NCI-H1048 (cell line): ENCODE data around the gene BICRAL.
"Not testable (repeated sequence)": the region's sequence is repeated elsewhere in the genome, so short reads cannot be mapped to it uniquely, and the experiment has no call there.

Experiments used
- DNase-seq: peaks from one replicate; lab custom pipeline; 2025; lab: John Stamatoyannopoulos, UW

Gene BICRAL

DNA sequence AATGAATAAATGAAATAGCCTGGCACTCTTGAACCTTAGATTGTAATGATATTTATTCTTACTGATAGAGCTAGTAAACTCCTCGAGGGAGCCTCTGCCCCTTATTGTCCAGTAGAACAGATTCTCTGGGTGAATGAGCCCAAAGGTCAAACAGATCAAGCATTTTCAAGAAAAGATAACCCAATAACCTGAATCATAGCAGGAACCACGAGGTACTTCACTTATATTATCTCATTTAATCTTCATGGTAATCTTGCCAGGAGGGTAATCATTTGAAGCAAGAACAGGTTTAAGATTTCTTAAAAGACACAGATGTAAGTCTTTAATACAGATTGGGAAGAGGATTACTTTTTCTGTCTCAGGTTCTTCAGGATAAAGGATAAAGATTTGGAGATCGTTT lies 18.9 kb upstream of the BICRAL start:
- DNase-seq: no peak

DNA sequence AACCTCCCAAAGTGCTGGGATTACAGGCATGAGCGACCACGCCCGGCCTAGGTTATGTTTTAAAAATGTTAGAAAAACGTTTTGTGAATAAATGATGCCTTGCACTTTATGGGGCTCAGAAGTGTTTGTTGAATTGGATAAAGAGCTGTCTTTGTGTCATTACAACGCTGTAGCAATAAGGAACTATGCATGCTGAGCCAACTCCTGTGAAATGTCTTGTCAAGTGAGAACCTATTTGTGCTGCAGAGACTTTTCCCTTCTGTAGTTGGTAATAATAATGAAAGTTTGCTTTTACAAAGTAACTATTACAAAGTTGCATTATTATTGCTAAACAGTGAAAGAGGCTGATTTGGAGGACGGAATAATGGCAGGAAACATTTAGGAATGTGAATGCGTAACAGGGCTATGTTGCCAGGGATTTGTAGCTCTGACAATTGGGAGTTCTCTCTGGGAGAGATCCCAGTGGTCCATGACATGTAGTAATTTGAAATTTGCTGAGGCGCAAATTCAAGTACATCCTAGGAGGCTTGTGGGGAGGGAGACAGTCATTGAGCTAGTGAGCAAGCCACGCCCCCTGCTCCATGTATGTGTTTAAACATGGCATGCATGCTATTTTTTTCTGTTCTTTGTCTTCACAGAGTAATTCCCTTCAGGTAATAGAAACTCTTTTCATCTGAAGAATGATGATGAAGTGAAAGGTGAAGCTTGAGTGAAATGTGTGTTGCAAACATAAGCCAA lies 16.8 kb upstream of the BICRAL start:
- DNase-seq: no peak

DNA sequence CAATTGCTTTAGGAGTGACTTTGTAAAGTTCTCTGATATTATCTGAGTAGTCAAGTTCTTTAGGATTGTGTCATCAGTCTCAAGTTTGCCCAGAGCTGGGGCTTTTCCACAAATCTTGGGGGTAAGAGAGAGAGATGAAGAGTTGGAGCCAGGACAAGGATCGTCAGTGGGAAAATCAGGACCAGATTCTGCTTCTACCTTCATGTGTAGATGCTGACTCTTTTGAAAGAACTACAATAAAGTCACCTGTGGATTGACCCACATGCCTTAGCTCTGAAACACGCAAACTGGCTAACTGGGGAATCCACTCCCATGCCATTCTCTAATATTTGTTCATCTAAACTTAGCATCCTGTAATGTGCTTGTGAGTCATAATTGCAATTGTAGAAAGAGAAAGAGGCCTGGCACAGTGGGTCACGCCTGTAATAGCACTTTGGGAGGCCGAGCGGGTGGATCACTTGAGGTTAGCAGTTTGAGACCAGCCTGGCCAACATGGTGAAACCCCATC lies 15.6 kb upstream of the BICRAL start:
- DNase-seq: no peak

DNA sequence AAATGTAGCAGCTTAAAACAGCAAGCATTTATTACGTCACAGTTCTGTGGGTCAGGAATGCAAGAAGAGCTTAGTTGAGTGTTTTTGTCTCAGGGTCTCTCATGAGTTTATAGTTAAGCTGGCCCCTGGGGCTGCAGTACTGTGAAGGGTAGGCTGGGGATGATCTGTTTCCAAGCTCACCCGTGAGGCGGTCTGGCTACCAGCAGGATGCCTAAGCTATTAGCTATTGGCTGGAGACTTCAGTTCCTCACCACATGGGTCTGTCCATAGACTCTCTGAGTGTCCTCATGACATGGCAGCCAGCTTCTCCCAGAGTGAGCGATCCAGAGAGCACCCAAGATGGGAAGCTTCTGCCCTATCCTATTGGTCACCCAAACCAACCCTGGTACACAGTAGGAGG lies 12.8 kb upstream of the BICRAL start:
- no peak for DNase-seq

DNA sequence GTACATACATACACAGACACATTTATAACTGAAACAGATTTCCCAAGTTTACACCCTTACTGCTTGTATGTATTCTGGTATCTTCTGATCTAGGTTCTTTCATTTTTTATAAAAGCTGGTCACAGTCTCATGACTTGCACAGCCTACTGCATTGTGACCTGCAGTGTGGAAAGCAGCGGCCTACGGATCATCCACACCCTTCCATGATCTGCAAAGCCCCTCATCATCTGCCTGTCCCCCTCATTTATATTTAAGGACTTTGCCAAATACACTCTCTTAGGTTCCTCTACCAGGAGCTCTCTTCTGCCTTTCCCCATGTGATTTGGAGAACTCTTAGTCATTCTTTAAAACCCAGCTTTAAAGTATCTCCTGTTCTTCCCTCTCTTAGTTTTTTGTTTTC lies 12.0 kb upstream of the BICRAL start:
- DNase-seq: no peak

DNA sequence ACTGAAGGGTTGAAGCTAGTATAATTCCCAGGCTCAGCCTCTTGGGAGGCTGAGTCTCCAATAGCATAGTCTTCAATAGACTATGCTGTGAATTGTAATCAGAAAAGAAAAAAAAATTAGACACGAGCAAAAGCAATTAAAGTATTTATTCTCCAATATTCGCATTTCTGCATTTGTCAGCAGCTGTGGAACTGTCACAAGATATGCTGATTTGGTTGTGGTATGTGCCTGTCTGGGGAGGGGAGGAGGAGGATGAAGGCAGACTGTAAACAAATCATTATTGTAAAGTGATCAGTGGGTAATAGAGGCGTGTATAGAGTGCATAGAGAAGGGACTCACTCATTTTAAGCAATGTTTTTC lies 10.1 kb upstream of the BICRAL start:
- no peak for DNase-seq

DNA sequence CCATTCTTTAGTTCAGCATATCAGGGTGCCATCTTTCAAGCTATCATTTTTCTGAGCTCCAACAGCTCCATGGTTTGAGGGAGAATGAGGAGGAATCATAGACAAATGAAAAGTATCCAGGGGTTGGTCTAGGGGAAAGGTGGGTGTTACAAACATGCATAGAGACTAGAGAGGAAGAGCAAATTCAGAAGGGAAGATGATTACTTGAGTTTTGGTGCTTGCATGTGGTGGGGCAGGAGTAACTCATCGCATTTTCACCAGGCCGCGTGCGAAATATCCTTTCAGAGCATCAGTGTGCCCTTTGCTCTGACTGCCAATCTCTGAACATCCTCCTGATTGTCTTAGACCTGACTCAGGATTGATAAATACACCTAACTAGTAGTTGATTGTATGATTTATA lies 7.7 kb upstream of the BICRAL start:
- no peak for DNase-seq

DNA sequence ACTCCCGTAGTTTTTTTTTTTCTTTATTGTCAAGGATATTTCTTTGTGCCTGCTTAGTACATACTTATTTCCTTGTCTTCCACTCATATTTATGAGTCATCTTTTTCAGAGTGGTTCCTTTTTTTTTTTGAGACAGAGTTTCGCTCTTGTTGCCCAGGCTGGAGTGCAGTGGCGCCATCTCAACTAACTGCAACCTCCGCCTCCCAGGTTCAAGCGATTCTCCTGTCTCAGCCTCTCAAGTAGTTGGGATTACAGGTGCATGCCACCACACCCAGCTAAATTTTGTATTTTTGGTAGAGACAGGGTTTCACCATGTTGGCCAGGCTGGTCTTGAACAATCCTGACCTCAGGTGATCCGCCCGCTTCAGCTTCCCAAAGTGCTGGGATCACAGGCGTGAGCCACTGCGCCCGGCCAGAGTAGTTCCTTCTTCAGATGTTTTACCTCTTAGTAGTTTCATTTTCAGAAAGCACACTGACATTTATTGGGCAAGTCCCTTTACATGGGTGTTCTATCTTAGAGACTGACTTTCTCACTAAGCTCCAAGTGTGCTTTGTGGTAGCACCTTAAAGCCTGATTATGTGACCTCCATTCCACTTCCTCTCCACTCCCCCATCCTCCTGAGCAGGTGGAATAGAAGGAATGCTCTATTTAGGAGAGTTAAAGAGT lies 6.9 kb upstream of the BICRAL start:
- not testable (repeated sequence) for DNase-seq

DNA sequence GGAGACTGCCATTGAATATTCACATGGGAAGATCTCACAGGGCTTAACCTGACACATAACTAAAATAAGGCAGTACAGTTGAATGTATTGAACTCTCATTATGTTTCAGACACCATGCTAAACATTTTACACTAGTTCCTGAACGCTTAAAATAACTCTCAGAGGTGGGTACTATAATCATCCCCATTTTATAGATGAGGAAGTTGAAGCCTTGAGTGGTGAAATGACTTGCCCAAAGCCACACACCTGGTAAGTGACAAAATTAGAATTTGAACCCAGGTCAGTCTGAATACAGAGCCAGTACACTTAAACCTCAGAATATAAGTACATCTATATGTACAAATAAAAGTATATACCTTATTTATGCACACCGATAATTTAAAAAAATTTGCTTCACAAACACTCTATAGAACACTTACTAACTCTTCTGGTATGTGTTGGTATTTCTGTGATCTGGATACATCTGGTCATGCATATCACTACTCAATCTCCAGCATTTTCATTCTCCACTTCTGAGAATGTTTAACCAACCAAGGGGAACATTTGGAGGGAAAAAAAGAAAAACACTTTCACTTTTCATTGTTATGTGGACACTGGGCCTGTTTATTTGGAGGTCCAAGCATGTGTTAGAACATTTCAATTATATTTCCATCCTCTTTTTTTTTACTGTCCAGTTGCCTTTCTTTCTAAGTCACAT lies 4.6 kb upstream of the BICRAL start:
- no peak for DNase-seq

DNA sequence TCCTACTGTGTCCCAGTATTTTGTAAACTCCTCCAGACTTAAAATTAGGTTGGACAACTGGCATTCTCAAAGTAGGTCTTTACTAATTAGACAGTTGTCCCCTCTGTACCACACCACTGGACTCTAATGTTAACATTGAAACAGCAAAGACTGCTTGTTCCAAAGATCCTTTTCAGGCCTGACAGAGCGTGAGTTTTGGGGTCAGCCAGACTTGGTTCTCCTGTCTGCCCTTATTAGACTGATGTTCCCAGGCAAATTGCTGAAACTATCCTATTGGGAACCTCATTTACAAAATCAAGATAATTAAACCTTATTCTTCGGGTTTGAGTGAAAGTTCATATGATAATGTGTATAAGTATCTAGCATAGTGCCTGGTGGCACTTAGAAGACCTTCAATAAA lies 3.7 kb upstream of the BICRAL start:
- DNase-seq: no peak

DNA sequence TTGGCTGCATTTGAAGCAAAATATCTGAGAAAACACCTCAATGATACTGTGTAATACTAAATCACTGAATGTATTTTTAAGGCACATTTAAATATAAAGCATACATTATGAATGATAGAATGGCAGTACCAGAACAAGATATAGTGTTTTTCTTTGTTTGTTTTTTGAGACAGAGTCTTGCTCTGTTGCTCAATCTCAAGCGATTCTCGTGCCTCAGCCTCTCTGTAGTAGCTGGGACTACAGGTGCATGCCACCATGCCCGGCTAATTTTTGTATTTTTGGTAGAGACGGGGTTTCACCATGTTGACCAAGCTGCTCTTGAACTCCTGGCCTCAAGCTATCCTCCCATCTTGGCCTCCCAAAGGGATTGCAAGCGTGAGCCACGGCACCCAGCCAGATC lies 2.3 kb upstream of the BICRAL start:
- DNase-seq: no peak

DNA sequence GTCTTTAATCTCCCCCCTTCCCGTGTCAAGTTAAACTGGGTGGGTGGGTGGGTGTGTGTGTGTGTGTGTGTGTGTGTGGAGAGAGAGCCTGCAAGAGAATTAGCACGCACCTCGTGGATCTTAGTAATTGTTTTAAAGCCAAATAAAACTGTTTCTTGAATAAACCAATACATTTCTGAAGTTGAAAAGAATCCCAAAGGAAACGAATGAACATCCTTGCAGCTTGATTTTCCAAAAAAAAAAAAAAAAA lies 381 bp upstream of the BICRAL start:
- DNase-seq: no peak

DNA sequence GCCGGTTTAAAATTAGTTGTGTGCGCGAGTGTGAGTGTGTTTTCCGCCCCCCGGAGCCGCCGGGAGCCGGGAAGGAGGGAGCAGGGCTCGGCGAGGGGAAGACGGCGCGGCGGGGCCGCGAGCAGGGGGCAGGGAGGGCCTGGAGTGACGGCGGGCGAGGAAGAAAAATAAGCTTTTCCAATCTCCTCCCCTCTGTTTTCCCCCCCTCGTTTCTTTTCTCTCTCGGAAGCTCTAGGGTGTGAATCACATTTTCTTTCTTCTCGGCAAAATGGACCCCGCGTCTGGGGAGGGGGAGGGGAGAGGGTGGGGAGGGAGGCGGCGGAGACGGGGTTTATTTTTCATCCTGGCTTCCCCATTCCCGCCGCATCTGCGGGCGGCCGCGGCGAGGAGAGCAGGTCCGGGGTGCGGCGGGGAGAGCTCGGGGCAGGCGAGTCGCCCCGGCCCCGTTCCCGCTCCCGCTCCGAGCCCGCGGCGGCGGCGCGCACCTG lies 881 bp downstream of the BICRAL start:
- peak; percentile 38 for DNase-seq

DNA sequence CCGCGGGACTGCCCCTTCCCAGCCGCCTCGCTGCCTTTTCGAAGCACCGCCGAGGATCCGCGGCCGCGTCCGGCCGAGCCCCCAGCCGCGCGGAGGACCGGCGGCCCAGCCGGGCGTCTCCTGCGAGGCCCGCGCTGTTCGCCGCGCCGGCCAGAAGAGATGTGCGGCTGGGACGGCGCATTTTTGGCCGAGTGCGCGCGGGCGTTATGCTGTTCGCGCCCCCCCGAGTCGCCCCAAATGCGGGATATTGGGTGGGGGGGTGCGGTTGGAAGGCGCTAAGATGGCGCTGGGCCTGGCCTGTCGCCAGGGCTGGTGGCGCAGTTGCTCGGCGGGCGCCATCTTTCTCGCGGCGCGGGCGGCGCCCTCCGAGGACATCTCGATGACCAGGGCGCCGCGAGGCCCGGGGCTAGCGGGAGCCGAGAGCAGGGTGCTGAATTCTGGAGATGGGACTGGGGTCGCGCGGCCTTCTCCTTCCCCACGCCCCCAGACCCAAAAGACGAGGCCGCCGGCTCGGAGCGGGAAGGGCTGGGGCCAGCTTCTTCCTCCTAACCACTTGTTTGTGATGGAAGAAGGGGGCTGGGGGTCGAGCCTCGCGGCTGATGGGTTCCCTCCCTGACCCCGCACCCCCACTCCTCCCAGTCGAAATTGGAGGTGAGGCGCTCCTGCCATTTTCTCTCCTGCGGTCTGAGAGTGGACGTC lies 1.5 kb downstream of the BICRAL start:
- peak; percentile 23 for DNase-seq

DNA sequence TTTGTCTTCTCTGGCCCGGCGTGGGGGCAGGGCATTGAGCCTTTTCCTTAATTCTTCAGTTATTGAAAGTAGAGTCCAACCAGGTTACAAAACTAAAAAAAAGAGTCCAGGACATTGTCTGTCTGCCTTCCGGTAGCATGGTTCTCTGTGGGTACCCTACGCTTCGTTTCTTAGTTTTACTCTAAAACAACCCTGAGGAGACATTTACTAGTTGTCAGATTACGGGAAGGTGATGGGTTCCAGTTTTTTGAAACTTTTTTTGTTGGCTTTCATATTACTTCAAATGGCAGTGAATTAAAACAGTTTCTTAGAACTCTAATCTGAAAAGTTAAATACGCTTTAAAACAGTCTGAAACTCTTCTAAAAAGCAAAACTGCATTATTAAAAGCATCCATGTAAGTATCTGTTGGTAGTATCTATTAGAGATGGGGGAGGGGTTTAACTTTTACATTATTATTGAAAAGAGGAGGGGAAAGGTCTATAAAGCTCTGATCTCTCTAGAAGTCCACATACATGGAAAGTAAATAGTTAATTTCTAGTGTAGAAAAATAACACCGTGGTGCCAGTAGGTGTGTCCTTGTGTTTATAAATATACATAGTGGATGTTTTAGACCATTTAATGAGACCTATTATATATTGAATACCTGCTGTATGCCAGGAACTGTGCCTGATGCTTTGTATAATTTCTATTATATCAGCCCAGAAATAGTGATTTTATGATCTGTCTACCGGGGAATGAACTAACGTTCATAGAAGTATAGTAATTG lies 2.2 kb downstream of the BICRAL start:
- DNase-seq: no peak

DNA sequence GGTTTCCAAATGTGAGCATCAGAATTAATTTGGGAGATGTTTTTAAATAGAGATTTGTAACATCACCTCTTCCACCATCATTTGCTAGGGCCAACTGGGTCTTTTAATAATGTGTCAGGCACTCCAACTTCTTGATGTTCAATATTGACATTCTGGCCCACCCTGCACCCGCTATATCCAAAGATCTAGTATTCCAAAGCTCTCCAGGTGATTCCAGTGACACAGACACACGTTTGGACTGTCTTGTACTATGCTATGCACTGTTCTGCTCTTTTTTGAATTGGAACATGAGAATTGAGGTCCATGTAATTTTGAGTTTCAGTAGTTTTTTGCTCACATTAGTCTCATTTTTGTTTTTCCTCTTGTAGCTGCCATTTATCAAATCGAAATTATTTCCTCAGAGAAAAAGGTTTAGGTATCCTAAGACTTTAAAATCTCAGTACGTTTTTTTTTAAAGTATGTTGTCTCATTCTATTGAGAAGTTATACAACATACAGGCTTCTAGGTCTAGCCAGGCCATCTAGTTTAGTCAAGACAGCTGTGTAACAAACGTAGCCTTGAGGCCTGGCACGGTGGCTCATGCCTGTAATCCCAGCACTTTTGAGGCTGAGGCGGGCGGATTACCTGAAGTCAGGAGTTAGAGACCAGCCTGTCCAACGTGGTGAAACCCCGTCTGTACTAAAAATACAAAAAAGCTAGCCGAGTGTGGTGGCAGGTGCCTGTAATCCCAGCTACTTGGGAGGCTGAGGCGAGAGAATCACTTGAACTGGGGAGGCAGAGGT lies 3.1 kb downstream of the BICRAL start:
- no peak for DNase-seq

DNA sequence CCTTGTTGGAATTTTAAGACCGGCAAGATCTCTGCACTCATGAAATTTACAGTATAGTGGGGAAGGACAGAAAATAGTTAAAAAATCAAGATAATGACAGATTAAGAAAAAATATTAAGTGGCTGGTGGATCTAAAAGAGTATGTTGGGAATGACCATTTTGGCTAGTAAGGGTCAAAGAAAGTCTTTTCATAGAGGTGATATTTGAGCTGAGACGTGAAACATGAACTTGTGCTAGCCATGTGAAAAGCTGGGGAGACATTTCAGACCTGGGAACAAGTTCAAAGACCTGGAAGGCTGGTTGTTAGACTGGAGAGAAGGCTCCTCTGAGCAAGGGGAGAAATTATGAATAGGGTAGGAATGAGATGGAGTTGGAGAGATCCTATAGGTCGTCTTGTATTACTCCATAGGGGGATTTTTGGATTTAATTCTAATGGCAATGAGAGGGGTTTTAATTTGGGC lies 4.7 kb downstream of the BICRAL start:
- DNase-seq: no peak

DNA sequence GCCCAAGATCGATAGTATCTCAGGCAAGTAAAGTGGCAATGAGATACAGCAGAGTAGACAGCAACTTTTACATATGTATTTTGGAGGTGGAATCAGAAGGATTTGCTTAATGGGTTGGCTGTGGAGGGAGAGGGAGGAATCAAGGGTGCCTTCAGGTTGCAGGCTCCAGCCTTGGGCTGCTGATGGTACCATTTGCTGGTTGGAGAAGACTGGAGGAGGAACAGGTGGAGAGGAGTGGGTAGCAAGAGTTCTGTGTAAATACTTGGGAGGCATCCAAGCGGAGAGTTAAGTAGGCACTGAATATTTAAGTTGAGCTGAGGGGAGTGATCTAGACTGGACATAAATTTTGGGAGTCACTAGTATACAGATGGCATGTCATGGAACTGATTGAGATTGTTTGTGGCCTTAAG lies 5.2 kb downstream of the BICRAL start:
- no peak for DNase-seq

DNA sequence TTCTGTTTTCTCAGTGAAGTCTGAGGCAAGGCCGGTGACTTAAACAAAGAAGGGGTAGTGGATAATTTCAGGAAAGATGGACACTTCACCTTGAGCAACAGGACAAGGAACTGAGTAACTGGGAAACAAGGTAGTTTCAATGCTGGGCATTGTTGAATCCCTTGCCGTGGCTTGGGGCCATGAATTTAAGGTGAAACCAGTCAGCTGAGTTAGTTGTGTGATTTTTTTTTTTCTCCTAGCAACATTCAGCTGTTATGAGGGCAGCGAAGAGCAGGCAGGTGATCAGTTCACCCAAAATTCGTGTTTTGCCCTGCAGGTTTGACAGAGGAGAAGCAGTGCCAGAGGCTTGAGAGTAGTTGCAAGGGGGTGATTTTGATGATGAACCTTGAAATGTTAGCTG lies 6.8 kb downstream of the BICRAL start:
- DNase-seq: no peak

DNA sequence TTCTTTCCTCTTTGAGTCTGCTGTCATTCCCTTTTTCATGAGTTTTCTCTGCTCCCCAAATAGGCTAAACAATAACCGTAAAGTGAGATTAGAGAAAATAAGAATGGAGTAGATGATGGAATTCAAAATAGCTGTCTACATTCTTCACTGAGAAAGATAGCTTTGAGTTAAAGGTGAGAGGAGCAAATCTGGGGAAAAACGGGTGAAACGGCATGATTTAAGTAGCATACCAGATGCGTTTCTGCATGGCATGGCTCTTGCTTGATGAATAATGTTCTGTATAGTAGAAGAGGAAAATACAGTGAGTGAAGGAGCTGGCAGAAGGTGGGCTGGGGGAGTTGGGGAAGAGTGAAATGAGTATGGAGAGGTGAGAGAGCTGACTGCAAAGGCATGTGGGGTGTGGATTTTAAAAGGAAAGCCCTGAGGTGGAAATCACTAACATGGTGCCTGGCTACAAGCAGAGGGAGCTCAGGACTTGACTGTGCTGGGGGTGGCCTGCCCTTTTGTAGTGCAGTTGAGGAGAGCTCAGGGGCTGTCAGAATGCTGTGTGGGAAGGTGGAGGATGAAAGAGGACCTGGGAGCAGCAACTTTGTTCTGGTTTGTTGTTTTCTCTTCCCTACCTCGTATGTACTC lies 8.8 kb downstream of the BICRAL start:
- no peak for DNase-seq
